ENCODE data around the gene TNIK.

- TF ChIP-seq CTCF (IDR thresholded peaks at IDR 0.05) (no peak), EP300 (IDR thresholded peaks at IDR 0.05) (no peak), POLR2AphosphoS5 (IDR thresholded peaks at IDR 0.05) (no peak), POLR2A (IDR thresholded peaks at IDR 0.05; ENCODE audit: low read depth) (no peak)
Measured at GRCh38 chr3:171446801-171447578, 13.2 kb downstream of the TNIK start.

Data from esophagus muscularis mucosa (tissue), 4 donors.